RWPE1 (cell line): ENCODE data around the gene FGF21.

Experiments
- CTCF ChIA-PET: fragments of 350-600 bp; sonication (Branson Sonifier 250); formaldehyde crosslinking; extraction: SDS; loops from one replicate; lab custom pipeline; 2021; lab: Yijun Ruan, JAX
- POLR2A ChIA-PET: fragments of 400-600 bp; formaldehyde crosslinking; extraction: SDS; loops from one replicate; lab custom pipeline; 2020; ENCODE audit warnings: antibody characterized with exemption; ENCODE audit not compliant: low non-redundant PET; lab: Yijun Ruan, JAX
- DNase-seq: peaks from one replicate; pipeline ENCODE4 v3.0.0; 2012; ENCODE audit warnings: low spot score
- H3K27ac ChIP-seq: fragments of 450-650 bp; 2 replicates; pipeline ENCODE4 v1.5.1; 2017
- TF ChIP-seq, protein P1 (sequence below): fragments of 450-650 bp; conservative IDR thresholded peaks from 2 replicates; pipeline ENCODE4 v1.5.1; 2017; ENCODE audit warnings: low read depth, mild to moderate bottlenecking

FGF21 gene, protein sequence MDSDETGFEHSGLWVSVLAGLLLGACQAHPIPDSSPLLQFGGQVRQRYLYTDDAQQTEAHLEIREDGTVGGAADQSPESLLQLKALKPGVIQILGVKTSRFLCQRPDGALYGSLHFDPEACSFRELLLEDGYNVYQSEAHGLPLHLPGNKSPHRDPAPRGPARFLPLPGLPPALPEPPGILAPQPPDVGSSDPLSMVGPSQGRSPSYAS

GRCh38 chr19:48755084-48755641 is at the start of gene FGF21:
FGF21 (plus strand) TSS chr19:48755524; CDS start chr19:48756237, 713 bp downstream.
- H3K27ac ChIP-seq = peak within 1 kb of the TSS; percentile 82; the same call in 1 of the 2 replicates
- no peak for DNase-seq
- TF ChIP-seq, protein P1, sequence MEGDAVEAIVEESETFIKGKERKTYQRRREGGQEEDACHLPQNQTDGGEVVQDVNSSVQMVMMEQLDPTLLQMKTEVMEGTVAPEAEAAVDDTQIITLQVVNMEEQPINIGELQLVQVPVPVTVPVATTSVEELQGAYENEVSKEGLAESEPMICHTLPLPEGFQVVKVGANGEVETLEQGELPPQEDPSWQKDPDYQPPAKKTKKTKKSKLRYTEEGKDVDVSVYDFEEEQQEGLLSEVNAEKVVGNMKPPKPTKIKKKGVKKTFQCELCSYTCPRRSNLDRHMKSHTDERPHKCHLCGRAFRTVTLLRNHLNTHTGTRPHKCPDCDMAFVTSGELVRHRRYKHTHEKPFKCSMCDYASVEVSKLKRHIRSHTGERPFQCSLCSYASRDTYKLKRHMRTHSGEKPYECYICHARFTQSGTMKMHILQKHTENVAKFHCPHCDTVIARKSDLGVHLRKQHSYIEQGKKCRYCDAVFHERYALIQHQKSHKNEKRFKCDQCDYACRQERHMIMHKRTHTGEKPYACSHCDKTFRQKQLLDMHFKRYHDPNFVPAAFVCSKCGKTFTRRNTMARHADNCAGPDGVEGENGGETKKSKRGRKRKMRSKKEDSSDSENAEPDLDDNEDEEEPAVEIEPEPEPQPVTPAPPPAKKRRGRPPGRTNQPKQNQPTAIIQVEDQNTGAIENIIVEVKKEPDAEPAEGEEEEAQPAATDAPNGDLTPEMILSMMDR = no peak
- ChIA-PET CTCF (interaction anchor here (0.9 kb wide), 1 partner anchor 32 kb away, joined by 5 read pairs; no protein-coding TSS in a partner anchor), POLR2A (no interaction called here)

GRCh38 chr19:48708471-48708870 is 46.9 kb upstream of the FGF21 start:
- no peak for DNase-seq
- POLR2A ChIA-PET = no interaction called here
- CTCF ChIA-PET = interaction anchor here (0.5 kb wide), 1 partner anchor 235 kb away, joined by 3 read pairs; no protein-coding TSS in a partner anchor
- TF ChIP-seq, protein P1 = no peak
- no peak overlapping the region for H3K27ac ChIP-seq

DNA sequence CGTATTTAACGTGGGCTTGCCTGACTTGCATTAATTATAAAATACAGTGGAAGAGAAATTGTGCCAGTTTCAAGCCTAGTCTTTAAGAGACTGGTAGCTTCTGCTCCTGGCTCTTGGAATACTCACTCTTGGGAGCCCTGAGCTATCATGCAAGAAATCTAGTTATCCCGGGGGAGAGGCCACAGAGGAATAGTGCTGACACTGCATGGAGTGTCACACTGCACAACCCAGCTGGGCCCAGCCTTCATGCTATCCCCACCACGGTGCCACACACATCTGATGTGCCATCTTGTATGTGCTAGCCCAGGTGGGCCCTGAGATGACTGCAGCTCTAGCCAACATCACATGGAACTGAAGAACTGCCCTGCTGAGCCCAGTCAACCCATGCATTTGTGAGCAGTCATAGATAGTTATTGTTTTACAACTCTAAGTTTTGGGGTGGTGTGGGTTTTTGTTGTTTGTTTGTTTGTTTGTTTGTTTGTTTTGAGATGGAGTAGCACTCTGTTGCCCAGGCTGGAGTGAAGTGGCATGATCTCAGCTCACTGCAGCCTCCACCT is 44.1 kb upstream of the FGF21 start:
- POLR2A ChIA-PET = no interaction called here
- CTCF ChIA-PET = no interaction called here
- no peak overlapping the region for H3K27ac ChIP-seq
- TF ChIP-seq, protein P1 = no peak
- DNase-seq = no peak

DNA sequence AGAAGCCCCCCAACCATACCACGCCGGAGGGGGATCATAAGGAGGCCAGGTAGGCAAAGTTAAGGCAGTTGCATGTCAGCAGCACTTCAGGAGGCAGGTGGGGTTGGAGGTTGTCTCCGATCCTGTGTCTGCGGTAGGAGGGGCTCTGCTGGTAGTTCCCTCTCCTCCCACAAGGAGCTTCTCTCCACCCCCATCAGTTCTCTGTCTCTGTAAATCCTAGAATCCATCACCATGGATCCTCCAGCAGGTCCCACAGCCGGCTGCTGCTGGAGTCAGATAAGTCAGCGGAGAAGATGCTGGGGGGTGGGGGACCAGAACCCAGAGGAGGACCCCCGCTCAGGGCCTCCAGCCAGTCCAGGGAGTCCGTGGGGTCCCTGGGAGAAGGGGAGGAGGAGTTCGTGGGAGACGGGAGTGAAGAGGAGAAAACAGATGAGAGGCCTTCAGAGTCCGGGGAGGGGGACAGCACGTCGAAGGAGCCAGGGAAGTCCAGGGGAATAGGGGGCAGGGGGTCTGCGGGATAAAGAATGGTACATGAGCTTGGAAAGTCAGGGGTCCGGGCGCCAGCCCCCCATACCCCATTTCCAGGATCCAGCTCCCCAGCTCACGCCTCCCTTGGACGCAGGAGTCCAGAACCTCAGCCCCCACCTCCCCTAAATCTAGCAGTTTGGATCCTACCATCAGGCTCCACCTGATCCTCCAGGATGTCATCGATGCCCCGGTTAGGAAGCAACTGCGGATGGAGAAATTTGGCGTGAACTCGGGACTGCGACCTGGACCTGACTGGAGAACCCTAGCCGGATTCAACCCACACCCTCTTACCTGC is 42.1 kb upstream of the FGF21 start:
- peak overlapping the region; percentile 91 for H3K27ac ChIP-seq
- DNase-seq = no peak
- ChIA-PET POLR2A (interaction anchor here (0.5 to 1.5 kb wide), 2 partner anchors 26 to 64 kb away, joined by 3 to 5 read pairs; no protein-coding TSS in a partner anchor), CTCF (interaction anchor here (1.1 kb wide), 2 partner anchors 26 to 130 kb away, joined by 3 read pairs; no protein-coding TSS in a partner anchor)
- TF ChIP-seq, protein P1 = no peak

- POLR2A ChIA-PET = interaction anchor here (0.5 to 1.5 kb wide), 2 partner anchors 25 to 65 kb away, joined by 3 to 5 read pairs; no protein-coding TSS in a partner anchor
- peak overlapping the region; percentile 91 for H3K27ac ChIP-seq
- TF ChIP-seq, protein P1 = no peak
- CTCF ChIA-PET = interaction anchor here (1.1 kb wide), 2 partner anchors 25 to 131 kb away, joined by 3 read pairs; no protein-coding TSS in a partner anchor
- peak; percentile 100 for DNase-seq
Measured at GRCh38 chr19:48713864-48714755, 41.2 kb upstream of the FGF21 start.
